ELF-1 (cell line): Measurements from ENCODE around the gene YPEL3.
"Not testable (repeated sequence)": the region's sequence is repeated elsewhere in the genome, so short reads cannot be mapped to it uniquely, and the experiment has no call there.

ENCODE experiments used
- DNase-seq: peaks from one replicate; pipeline ENCODE4 v3.0.0-alpha.2; 2016; ENCODE audit warnings: low read depth, low spot score

The YPEL3 gene

GRCh38 chr16:30117768-30118167 lies 21.8 kb upstream of the YPEL3 start:
- DNase-seq, result peak; percentile 41

GRCh38 chr16:30116291-30117207 lies 20.5 kb upstream of the YPEL3 start:
- no peak for DNase-seq

- no peak for DNase-seq
Measured at GRCh38 chr16:30115238-30115637, 19.2 kb upstream of the YPEL3 start.

GRCh38 chr16:30114833-30115232 lies 18.8 kb upstream of the YPEL3 start:
- not testable (repeated sequence) for DNase-seq

GRCh38 chr16:30114411-30114810 lies 18.4 kb upstream of the YPEL3 start:
- no peak for DNase-seq

- no peak for DNase-seq
Measured at GRCh38 chr16:30113711-30114333, 17.8 kb upstream of the YPEL3 start.

- DNase-seq, result no peak
Measured at GRCh38 chr16:30113031-30113710, 17.2 kb upstream of the YPEL3 start, which contains the start of gene GDPD3. Gene GDPD3, minus strand, starts transcription at chr16:30113537. Its CDS starts 59 bp downstream, at chr16:30113478.

GRCh38 chr16:30112197-30113030 lies 16.4 kb upstream of the YPEL3 start:
- peak; percentile 85 for DNase-seq

- DNase-seq, result no peak
Measured at GRCh38 chr16:30110661-30111060, 14.6 kb upstream of the YPEL3 start.

GRCh38 chr16:30108059-30108850 lies 12.2 kb upstream of the YPEL3 start:
- DNase-seq, result no peak

- peak; percentile 88 for DNase-seq
Measured at GRCh38 chr16:30104492-30104891, 8.5 kb upstream of the YPEL3 start.

GRCh38 chr16:30104090-30104489 lies 8.1 kb upstream of the YPEL3 start:
- DNase-seq, result peak; percentile 57

GRCh38 chr16:30096862-30097563 lies 1.0 kb upstream of the YPEL3 start:
- DNase-seq, result no peak

GRCh38 chr16:30095166-30096078 lies 591 bp downstream of the YPEL3 start:
- DNase-seq, result no peak

- DNase-seq, result no peak
Measured at GRCh38 chr16:30094541-30095165, 1.4 kb downstream of the YPEL3 start.

- DNase-seq, result peak; percentile 97
Measured at GRCh38 chr16:30092373-30093010, 3.5 kb downstream of the YPEL3 start.

GRCh38 chr16:30091474-30092372 lies 4.3 kb downstream of the YPEL3 start, which contains the start of gene TBX6:
Gene TBX6, minus strand, starts transcription at chr16:30091924. Its CDS starts 731 bp downstream, at chr16:30091193.
- DNase-seq, result peak; percentile 97
